OCI-LY7 (cell line): Measurements from ENCODE around the gene PNRC1. TPM values are rescaled to one million over a fixed set of nuclear protein-coding genes. Genes with fewer than 3 reads are reported as not detected.

Source experiments
- BruUV-seq: library from RNA; stranded (reverse); fragments of 400-500 nt; replicated peaks from 2 replicates; lab custom pipeline; 2021; lab: Mats Ljungman, UMichigan
- CTCF ChIA-PET: fragments of 300-600 bp; sonication (Branson Sonifier 250); formaldehyde crosslinking; loops from one replicate; lab custom pipeline; 2022; ENCODE audit warnings: antibody characterized with exemption; ENCODE audit not compliant: unreplicated experiment; lab: Charles Lee
- POLR2A ChIA-PET: fragments of 300-600 bp; sonication (Branson Sonifier 250); formaldehyde crosslinking; loops from one replicate; lab custom pipeline; 2022; ENCODE audit warnings: antibody characterized with exemption; lab: Charles Lee
- DNase-seq: peaks from one replicate; pipeline ENCODE4 v3.0.0-alpha.2; 2015; ENCODE audit warnings: low spot score
- H2AFZ ChIP-seq: fragments of 200-600 bp; sonication (generic), shearing (Covaris generic); 2 replicates; pipeline ENCODE4 v1.6.1; 2014; ENCODE audit warnings: mild to moderate bottlenecking, antibody characterized with exemption, low read length, moderate library complexity
- H3K27ac ChIP-seq: fragments of 200-600 bp; sonication (generic); 2 replicates; pipeline ENCODE4 v1.5.1; 2014; ENCODE audit warnings: mixed run types, low read depth, mild to moderate bottlenecking, moderate library complexity, low read length, inconsistent platforms; ENCODE audit not compliant: poor library complexity, severe bottlenecking
- H3K36me3 ChIP-seq: fragments of 200-600 bp; sonication (generic); 2 replicates; pipeline ENCODE4 v1.6.1; 2014; ENCODE audit warnings: mild to moderate bottlenecking, antibody characterized with exemption, low read length, moderate library complexity, mixed read lengths; ENCODE audit not compliant: insufficient read depth
- H3K4me1 ChIP-seq: fragments of 200-600 bp; sonication (generic); 2 replicates; pipeline ENCODE4 v1.5.1; 2014; ENCODE audit warnings: mild to moderate bottlenecking, low read length; ENCODE audit not compliant: insufficient read depth, poor library complexity, severe bottlenecking
- H3K4me2 ChIP-seq: fragments of 200-600 bp; sonication (generic); 2 replicates; pipeline ENCODE4 v1.6.1; 2014; ENCODE audit warnings: mild to moderate bottlenecking, low read length
- H3K4me3 ChIP-seq: fragments of 200-600 bp; sonication (generic); 2 replicates; pipeline ENCODE4 v1.5.1; 2014; ENCODE audit warnings: mild to moderate bottlenecking, low read depth, low read length; ENCODE audit not compliant: poor library complexity, severe bottlenecking
- H3K79me2 ChIP-seq: fragments of 200-600 bp; sonication (generic); 2 replicates; pipeline ENCODE4 v1.6.1; 2016; ENCODE audit warnings: low read depth, mild to moderate bottlenecking, low read length, moderate library complexity, mixed read lengths; ENCODE audit not compliant: insufficient read depth
- H3K9me2 ChIP-seq: fragments of 200-600 bp; sonication (generic); 2 replicates; pipeline ENCODE4 v1.6.1; 2016; ENCODE audit warnings: mild to moderate bottlenecking, low read length, mixed read lengths; ENCODE audit not compliant: insufficient read depth
- H3K9me3 ChIP-seq: fragments of 200-600 bp; sonication (generic); 2 replicates; pipeline ENCODE4 v1.6.1; 2014; ENCODE audit warnings: mild to moderate bottlenecking, mixed run types, low read length, mixed read lengths
- H4K20me1 ChIP-seq: fragments of 200-600 bp; sonication (generic); 2 replicates; pipeline ENCODE4 v1.6.1; 2014; ENCODE audit warnings: mild to moderate bottlenecking, antibody characterized with exemption, low read length, moderate library complexity, mixed read lengths; ENCODE audit not compliant: insufficient read depth
- CTCF ChIP-seq: fragments of 200-600 bp; sonication (generic); conservative IDR thresholded peaks from 2 replicates; pipeline ENCODE4 v1.5.1; 2014; ENCODE audit warnings: mild to moderate bottlenecking, antibody characterized with exemption, low read length, moderate library complexity, mixed read lengths
- EZH2phosphoT487 ChIP-seq: fragments of 200-600 bp; sonication (generic); IDR thresholded peaks from 2 replicates; pipeline ENCODE4 v1.6.1; 2018; ENCODE audit warnings: low read depth, borderline replicate concordance, mild to moderate bottlenecking, mixed run types, antibody characterized with exemption, low read length, moderate library complexity, mixed read lengths
- intact Hi-C: fragments of 100-400 bp; cut with micrococcal nuclease; formaldehyde crosslinking; loops from one replicate; pipeline ENCODE4 v1.10.0; 2022; ENCODE audit not compliant: unreplicated experiment
- total RNA-seq, 2 experiments: library from RNA; depleted of rRNA in 1 of 2; stranded (reverse); fragments of >200 nt in 1 of 2; shearing (Covaris generic) in 1 of 2; gene quantifications; 2 replicates each; pipeline ENCODE4 v1.2.3, GENCODE V29; 2014 to 2022

PNRC1 gene
- total RNA-seq, 2 experiments from 2014 or later: 26.7 to 53.0 TPM

- no peaks in the 10 kb centered on the region for H3K79me2 ChIP-seq
- H3K9me2 ChIP-seq: no peaks in the 10 kb centered on the region
- H4K20me1 ChIP-seq: no peaks in the 10 kb centered on the region
- H3K4me2 ChIP-seq: no peak overlapping the region
- POLR2A ChIA-PET: interaction anchor here (0.7 to 2.6 kb wide), 3 partner anchors 11 to 44 kb away, joined by 3 to 10 read pairs (median 9); partner anchors contain the start of gene PM20D2
- no peaks in the 10 kb centered on the region for H3K36me3 ChIP-seq
- DNase-seq: no peak
- CTCF ChIA-PET: no interaction called here
- H3K4me1 ChIP-seq: no peaks in the 10 kb centered on the region
- intact Hi-C loops: no loop called here
- no peak overlapping the region for H3K27ac ChIP-seq
- no peak for TF ChIP-seq CTCF
- TF ChIP-seq EZH2phosphoT487: no peak
- no peak overlapping the region for H2AFZ ChIP-seq
- peaks cover 4% of the 10 kb centered on the region; the same call in 1 of the 2 replicates for H3K9me3 ChIP-seq
- H3K4me3 ChIP-seq: no peak overlapping the region
- no TSS peak for BruUV-seq
Observed at GRCh38 chr6:89131599-89131998, 51.0 kb downstream of the PNRC1 start.

GRCh38 chr6:89132057-89132456, 51.5 kb downstream of the PNRC1 start:
- Histone ChIP-seq H3K4me1 (no peaks in the 10 kb centered on the region), H3K4me2 (no peak overlapping the region), H3K79me2 (no peaks in the 10 kb centered on the region), H2AFZ (no peak overlapping the region), H3K4me3 (no peak overlapping the region), H3K9me2 (no peaks in the 10 kb centered on the region), H3K36me3 (no peaks in the 10 kb centered on the region), H3K9me3 (peaks cover 4% of the 10 kb centered on the region; the same call in 1 of the 2 replicates), H4K20me1 (no peaks in the 10 kb centered on the region), H3K27ac (no peak overlapping the region)
- ChIA-PET POLR2A (interaction anchor here (0.5 to 2.6 kb wide), 3 partner anchors 11 to 710 kb away, joined by 9 to 11 read pairs (median 10); partner anchors contain the start of gene PM20D2), CTCF (interaction anchor here (0.6 kb wide), 1 partner anchor 23 kb away, joined by 3 read pairs; no protein-coding TSS in a partner anchor)
- no TSS peak for BruUV-seq
- DNase-seq: no peak
- no peak for TF ChIP-seq CTCF
- TF ChIP-seq EZH2phosphoT487: no peak
- intact Hi-C loops: no loop called here

GRCh38 chr6:89133981-89134380, 53.4 kb downstream of the PNRC1 start:
- POLR2A ChIA-PET: interaction anchor here (1.3 to 1.7 kb wide), 2 partner anchors 11 to 21 kb away, joined by 4 to 5 read pairs; no protein-coding TSS in a partner anchor
- CTCF ChIA-PET: no interaction called here
- BruUV-seq: no TSS peak

More at GRCh38 chr6:89133981-89134380, 53.4 kb downstream of the PNRC1 start:
- peaks cover under 1% of the 10 kb centered on the region; the same call in 1 of the 2 replicates for H3K9me3 ChIP-seq
- H3K36me3 ChIP-seq: no peaks in the 10 kb centered on the region
- intact Hi-C loops: no loop called here
- no peak overlapping the region for H3K4me3 ChIP-seq
- H4K20me1 ChIP-seq: no peaks in the 10 kb centered on the region
- H2AFZ ChIP-seq: no peak overlapping the region
- H3K79me2 ChIP-seq: no peaks in the 10 kb centered on the region
- H3K9me2 ChIP-seq: no peaks in the 10 kb centered on the region
- no peak for DNase-seq
- no peak overlapping the region for H3K4me2 ChIP-seq
- no peaks in the 10 kb centered on the region for H3K4me1 ChIP-seq
- TF ChIP-seq EZH2phosphoT487 (no peak), CTCF (no peak)
- H3K27ac ChIP-seq: no peak overlapping the region
